ENCODE data around the gene MOB1B.

Gene MOB1B

DNA sequence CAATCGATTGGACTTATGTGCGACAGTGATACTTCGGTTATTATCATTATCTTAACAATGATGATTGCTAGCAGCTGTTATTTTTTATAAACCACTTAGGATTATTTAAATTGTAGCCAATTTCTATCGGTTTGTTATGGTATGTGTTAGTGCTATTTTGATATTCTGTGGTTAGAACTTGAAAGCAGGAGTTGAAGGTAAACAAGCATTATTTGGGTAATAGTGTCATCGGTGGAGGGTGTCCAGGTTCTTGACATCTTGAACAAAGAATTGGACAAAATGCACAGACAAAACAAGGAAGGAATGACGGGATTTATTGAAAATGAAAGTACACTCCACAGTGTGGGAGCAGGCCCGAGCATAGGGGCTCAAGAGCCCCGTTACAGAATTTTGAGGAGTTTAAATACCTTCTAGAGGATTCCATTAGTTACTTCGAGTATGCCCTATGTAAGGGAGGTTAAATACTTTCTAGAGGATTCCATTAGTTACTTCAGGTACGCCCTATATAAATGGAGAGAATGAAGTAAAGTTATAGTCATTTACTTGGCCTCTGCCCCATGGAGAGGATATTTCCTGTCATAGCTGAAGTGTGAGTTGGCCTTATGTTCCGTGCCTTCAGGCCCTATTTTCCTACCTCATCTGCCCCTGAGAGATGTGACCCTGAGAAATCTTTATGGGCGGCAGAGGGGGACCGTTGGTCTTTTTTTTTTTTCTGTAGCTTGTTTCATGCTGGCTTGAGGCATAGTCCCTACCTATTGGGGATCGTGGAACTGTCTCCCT lies 13.1 kb downstream of the MOB1B start:
- DNase-seq, result no peak

DNA sequence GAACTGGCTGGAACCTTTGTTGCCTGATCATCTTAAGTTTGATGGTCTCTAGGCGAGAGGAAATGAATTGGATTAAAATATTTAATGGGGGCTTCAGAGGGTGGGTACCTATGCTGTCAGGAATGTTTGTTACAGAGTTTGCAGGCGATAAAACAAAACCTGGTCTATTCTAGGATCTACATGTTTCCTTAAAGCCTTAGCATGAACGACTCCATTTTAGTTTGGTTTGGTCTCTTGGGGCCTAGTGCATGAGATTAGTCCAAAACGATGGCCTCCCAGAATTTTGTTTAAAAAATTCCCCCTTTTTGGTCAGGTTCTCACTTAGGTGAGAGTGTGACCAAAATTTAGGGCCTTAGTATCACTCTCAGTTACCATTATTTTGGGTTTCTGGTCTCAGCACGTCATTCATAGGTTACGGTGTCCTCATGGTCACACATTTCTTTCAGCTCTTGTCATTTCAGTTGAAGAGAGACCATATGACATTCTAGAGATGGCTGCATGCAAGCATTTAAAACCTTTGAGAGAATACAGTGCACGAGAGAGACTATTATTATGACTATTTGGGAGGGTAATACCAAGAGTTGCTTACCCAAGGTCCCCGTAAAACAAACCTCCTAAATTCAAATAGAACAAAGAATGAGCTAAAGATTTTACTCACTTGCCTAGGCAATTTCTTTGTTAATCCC lies 13.8 kb downstream of the MOB1B start:
- DNase-seq, result no peak

DNA sequence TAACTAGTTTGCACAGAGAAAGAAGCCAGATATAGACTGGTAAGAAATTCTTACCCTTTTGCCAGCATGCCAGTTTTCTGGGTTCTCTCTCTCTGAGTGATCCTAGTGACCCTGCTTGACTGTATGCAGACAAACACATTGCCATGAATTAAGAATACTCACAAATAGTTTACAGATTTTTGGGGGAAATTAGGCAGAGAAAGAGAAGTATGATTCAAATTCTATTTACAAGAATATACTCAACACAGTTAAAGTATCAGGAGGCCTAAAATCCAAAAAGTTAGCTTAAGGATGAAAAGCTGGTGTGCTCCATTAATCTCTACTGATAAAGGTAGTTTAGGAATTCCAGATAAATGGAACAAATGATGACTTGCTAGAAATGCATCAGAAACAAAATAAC lies 18.4 kb downstream of the MOB1B start:
- DNase-seq, result no peak

DNA sequence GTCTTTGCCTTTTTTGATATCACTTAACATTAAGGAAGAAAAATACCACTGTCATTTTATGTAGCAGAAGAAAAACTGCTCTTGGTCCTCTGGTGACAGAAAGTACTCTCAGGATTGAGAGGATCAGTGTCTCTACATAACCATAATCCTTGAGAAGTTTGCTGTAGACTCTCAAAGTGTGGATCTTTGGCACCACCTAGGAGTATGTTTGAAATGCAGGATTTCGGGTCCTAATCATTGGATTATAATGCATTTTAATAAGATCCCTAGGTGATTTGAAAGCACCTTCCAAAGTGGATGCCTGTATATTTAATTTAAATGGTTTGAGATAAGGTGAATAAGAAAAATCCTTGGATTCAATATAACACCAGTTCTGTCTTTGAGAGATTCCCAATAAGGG lies 23.2 kb downstream of the MOB1B start:
- DNase-seq, result no peak

DNA sequence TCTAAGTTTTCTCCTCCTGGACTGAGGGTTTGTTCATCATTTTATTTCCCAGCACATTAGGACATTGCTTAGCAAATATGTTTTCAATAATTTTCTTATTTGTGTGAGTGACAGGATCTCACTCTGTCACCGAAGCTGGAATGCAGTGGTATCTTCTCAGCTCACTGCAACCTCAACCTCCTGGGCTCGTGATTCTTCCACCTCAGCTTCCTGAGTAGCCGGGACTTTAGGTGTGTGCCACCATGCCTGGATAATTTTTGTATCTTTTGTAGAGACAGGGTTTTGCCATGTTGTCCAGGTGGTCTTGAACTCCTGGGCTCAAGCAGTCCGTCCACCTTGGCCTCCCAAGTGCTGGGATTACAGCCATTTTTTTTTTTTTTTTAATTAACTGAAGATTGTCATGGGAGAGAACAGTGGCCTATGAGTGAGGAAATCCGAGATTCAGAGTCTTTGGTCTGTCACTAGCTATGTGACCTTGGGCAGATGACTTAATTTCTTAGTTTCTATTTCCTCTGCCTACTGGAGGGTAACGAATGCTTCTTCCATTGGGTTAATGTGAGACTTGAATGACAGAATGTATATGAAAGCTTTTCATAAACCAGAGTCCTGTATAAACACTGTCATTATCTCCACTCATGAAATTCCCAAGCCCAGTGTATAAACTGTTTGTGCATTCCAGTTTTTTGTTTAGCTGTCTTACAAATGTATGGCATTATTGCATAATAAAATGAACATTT lies 23.9 kb downstream of the MOB1B start:
- DNase-seq, result no peak

DNA sequence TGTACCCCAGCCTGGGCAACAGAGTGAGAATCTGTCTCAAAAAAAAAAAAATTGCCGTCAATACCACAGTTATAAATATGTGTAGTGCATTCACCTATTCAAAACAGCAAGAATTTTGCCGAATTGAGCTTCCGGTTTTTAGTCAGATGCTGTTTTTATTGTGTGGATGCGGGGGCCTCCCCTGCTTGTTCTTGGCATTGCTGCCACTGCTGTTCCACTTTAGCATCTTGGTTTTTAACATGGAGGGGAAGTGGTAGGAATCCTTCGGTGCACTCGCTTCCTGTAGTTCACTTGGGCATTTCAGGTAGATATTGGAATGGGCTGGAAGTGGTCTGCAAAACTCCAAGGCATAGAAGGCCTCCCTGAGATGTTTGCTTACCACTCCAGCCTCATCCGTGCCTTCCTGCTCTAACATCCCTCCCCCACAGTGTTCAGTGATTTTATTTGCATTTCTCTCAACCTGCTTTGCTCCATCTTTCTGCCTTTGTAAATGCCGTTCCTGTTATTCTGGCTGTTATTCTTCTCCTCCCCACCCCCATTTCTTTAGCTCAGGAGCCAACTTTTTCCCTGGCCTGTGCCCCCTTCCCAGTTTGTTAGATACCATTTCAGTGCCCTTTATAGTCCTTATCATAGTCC lies 25.5 kb downstream of the MOB1B start:
- DNase-seq, result no peak

DNA sequence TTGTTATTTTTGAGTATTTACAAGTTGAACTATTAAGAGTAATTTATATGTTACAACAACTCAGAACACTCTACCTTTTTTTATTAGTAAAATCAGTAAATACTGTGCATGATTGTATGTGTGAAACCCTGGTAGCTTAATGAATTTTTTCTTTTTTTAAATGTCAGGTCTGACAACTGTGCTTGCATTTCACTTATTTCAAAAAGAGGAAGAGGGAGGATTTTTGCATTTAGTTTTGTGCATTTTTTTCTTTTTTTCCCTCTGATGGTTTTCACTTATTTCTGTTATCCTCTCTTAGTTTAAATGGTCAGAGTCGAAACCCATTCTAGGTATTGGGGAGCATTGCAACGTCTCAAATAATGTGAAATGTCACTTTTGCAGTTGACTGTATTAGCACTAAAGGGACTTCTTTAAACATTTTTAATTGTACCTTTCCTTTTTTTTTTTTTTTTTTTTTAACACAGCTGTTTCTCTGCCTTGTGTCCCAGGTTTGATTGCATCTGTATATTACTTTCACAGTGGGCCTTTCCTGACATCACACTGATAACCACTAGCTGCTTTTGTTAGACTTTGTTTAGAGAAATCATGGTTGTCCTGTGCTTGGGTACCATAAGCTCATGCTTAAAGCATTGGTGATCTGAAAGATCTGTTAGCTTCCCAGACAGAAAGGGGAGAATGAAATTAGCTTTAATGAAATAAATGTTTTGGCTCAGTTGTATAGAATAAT lies 28.5 kb downstream of the MOB1B start:
- DNase-seq, result no peak

DNA sequence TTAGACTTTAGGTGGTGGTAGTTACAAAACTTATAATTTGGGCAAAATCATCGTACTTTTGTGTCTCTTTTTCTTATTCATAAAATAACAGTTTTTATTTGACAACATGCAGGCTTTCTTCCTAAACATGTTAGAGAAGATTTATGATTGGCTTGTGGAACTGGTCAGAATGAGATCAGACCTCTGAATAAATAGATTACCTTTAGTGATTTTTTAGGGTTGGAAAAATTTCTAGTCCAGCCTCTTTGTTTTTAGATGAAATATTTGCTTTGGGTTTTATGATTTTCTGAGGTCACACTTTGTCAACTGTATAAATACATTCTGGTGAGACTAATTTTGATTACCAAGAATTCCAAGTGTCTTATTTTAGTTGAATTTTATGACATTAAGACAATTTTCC lies 29.2 kb downstream of the MOB1B start:
- no peak for DNase-seq

- DNase-seq, result no peak
These were observed 30.8 kb downstream of the MOB1B start for GRCh38 chr4:70932984-70933383.

DNA sequence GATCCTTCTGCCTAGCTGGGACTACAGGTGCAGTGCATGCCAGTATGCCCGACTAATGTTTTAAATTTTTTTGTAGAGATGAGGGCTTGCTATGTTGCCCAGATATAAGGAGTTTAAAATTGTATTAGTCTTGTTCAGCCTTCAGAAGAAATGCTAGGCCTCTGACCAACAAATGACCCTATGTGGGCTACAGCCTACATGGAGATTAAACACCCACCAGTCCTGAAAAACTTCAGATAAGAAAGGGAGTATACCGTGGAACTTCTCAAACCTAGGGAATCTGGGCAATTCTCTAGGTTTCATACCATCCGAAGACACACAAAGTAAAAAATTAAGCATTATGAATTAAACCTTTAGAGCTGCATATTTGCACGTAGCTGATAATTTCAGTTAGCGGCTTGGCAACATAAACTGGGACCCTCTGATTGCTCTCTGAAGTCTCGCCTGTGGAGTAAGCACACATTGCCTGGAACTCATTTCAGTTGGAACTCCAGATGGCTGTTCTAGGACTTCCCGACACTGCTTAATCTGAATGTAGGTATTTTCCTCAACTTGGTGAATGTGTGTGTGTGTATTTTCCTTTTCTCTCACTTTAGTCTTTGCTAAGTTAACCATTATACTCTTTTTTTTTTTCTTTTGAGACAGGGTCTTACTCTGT lies 33.0 kb downstream of the MOB1B start:
- DNase-seq, result no peak

- no peak for DNase-seq
These were observed 34.1 kb downstream of the MOB1B start for GRCh38 chr4:70936200-70936787.

DNA sequence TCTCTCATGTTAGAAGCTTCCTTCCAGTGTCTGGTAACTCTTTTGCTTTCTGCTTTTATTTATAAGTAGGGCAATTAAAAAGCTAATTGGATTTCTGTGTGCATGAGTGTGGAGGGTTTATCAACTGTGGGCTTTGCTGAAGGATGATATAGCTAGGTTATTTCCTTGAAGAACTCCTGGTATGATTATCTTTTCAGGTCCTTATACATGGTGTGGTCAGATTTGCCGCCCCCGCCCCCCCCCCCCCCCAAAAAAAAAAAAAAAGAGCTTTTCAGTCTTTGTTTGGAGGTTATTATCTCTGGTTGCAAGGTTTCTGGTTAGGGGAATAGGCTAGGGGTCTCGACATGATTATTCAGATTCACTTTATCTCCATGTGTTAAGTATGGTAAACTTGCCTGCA lies 35.9 kb downstream of the MOB1B start:
- no peak for DNase-seq

DNA sequence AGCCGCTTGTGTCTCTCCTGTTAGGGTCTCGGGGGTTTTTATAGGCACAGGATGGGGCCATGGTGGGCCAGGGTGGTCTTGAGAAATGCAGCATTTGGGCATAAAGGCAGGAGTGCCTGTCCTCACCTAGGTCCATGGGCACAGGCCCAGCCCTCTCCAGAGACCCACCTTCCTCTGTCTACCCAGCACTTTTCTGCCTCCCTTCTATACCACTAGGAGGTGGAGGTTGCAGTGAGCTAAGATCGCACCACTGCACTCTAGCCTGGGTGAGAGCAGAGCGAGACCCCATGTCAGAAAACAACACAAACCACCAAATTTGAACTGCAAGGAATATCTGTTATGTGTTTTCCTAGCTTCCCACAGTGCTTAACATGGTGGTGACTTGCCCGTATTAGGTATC lies 38.0 kb downstream of the MOB1B start:
- no peak for DNase-seq

DNA sequence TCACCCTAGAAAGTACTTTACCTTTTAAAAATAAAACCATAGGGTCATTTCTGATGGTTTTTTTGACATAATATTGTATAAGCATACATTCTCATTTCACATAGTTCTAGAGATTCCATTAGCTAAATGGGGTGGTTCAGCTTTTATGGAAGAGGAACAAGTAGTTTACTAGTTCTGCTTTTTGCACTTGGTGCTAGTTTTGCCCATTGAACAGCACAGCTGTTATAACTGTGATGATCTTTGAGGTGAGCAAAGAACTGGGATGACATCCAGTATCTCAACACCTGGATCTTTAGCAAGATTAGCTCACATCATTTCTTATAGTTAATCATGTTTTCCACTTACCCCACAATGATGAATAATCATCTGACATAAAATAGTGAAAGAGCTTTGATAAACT lies 40.9 kb downstream of the MOB1B start:
- no peak for DNase-seq

DNA sequence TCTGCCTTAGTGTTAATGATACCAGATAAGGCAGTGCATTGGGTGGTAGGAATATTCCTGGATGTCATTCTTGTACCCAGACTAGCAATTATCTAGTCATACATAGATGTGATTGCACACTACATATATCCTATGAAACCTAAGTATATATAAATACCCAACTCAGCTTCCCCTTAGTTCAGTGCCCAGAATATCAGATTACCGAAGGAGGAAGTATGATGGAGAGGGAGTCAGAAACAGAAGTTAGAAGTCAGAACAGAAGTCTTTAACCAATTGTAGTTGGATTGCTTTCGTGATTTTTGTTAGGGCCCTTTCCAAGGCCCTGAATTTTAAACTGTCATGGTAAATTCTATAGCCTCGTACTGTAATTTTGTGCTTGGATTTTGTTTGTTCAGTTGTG lies 42.9 kb downstream of the MOB1B start:
- no peak for DNase-seq

- no peak for DNase-seq
These were observed 43.4 kb downstream of the MOB1B start for GRCh38 chr4:70945452-70946055.

DNA sequence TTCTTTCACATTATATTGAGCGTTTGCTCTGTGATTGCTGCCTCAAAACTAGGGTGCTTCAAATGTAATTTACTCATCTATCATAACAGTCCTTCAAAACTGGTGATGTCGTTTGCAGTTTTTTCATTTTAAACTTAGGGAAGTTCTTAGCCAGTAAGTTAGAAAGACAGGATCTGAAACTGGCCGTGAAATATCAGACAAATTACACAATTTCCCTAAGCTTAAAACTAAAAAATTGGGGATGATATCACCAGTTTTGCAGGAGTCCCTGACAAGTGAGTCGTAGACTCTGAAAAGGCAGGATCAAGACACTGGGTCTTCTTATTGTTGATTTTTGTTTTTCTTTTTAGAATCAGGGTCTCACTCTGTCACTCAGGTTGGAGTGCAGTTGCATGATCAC lies 44.8 kb downstream of the MOB1B start:
- DNase-seq, result no peak

- no peak for DNase-seq
These were observed 46.6 kb downstream of the MOB1B start for GRCh38 chr4:70948665-70949260.

GRCh38 chr4:70954032-70954431 lies 51.9 kb downstream of the MOB1B start:
- no peak for DNase-seq

- no peak for DNase-seq
These were observed 54.5 kb downstream of the MOB1B start for GRCh38 chr4:70956549-70957210.
